HG03135 (cell line): ENCODE results near the gene TCTN1.
"Not testable (repeated sequence)": the region's sequence is repeated elsewhere in the genome, so short reads cannot be mapped to it uniquely, and the experiment has no call there.

Experiments used
- ATAC-seq: cut with Tn5 transposase; IDR thresholded peaks from one replicate; pipeline ENCODE4 v1.9.1; 2021; ENCODE audit warnings: mild to moderate bottlenecking, moderate library complexity; ENCODE audit not compliant: unreplicated experiment

The TCTN1 gene

DNA sequence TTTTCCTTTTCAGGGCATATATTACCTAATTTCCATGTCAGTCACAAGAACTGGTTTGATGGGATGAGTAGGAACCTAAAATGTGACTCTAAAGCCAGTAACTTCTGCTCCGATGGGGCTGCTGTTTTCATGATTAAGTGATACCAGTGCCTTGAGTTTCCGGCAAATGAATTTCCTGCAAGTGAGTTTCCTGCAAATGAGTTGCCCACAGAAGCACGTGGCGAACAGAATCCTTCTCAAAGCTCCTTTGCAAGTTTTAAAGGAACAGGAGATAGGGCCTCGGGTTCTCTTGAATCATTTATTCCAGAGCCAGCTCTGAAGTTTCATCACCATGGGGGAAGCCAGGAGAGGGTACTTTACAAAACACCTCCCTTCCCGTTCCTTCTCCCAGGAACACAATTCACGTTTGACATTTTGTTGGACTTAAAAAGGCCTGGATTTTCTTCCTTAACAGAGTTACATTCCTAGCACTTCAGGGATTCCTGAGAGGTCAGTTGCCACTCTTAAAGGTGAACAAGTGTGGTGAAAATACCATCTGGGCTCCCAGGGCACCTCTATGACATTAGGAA, 28.6 kb upstream of the TCTN1 start:
- ATAC-seq = no peak

- ATAC-seq = not testable (repeated sequence)
These were observed 26.8 kb upstream of the TCTN1 start for GRCh38 chr12:110587102-110587501.

- no peak for ATAC-seq
These were observed 23.9 kb upstream of the TCTN1 start for GRCh38 chr12:110590059-110590458.

DNA sequence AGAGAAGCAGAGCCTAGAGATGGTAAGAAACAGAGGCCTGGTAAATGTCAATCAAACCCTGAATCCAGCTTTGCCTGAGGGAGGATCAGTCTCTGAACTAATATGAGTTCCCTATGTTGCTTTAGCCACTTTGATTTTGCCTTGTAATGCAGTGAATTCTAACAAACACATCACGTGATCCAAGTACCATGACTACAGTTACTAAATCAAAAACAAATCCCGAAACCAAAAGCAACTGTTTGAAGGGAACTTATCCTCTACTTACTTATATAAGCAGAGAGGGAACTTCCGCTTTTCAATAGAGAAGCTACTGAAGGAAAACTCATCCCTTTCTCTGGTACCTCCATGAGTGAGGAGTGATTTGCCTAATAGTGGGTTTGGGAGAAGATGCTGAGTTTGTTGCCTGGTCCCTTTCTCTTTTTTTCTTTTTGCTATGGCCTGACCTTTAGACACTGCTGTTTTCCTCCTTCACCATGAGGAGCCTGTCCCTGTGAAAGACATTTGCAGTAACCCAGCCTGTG, 23.1 kb upstream of the TCTN1 start:
- peak; percentile 79 for ATAC-seq

- ATAC-seq = peak; percentile 14
These were observed 22.4 kb upstream of the TCTN1 start for GRCh38 chr12:110591451-110592051.

- no peak for ATAC-seq
These were observed 21.9 kb upstream of the TCTN1 start for GRCh38 chr12:110592078-110592477.

DNA sequence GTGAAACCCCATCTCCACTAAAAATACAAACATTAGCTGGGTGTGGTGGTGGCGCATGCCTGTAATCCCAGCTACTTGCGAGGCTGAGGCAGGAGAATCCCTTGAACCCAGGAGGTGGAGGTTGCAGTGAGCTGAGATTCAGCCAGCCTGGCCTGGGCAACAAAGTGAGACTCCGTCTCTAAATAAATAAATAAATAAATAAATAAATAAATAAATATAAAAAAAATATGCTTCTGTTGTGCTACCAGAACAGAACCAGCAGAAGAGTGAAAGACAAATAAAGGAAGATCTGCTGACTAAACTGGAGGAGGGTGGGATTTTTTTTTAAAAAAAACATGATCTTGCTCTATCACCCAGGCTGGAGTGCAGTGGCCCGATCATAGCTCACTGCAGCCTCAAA, 21.0 kb upstream of the TCTN1 start:
- not testable (repeated sequence) for ATAC-seq

GRCh38 chr12:110597885-110598284, 16.0 kb upstream of the TCTN1 start:
- ATAC-seq = no peak

DNA sequence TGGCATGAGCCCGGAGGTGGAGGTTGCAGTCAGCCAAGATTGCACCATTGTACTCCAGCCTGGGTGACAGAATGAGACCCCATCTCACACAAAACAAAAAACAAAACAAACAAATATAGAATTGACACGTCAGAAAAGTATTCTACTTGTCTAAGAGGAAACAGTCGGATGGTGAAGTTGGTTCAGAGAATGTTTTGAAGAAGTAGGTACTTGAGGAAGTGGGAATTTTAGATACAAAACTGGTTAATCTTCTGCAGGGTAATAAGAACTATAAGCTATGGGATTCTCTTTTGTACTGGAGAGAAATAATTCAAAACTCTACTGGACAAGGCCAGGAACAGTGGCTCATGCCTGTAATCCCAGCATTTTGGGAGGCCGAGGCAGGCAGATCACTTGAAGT, 14.6 kb upstream of the TCTN1 start:
- ATAC-seq = no peak

DNA sequence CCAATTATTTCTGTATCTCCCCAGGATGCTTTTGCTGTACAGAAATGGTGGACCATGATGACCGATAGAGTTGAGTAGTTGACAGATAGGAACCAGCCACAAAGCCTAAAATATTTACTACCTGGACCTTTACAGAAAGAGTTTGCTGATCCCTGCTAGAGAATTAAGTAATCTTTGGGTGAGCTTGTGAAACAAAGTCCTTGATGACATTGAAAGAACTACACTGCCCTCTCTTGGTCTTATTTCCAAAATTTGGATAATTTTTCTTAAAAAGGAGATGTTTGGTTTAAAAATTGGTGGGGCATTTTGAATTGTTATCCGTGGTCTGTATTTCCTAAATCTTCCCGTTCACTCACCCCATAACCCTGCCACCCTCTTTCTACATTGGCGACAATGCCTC, 13.7 kb upstream of the TCTN1 start:
- ATAC-seq = no peak

DNA sequence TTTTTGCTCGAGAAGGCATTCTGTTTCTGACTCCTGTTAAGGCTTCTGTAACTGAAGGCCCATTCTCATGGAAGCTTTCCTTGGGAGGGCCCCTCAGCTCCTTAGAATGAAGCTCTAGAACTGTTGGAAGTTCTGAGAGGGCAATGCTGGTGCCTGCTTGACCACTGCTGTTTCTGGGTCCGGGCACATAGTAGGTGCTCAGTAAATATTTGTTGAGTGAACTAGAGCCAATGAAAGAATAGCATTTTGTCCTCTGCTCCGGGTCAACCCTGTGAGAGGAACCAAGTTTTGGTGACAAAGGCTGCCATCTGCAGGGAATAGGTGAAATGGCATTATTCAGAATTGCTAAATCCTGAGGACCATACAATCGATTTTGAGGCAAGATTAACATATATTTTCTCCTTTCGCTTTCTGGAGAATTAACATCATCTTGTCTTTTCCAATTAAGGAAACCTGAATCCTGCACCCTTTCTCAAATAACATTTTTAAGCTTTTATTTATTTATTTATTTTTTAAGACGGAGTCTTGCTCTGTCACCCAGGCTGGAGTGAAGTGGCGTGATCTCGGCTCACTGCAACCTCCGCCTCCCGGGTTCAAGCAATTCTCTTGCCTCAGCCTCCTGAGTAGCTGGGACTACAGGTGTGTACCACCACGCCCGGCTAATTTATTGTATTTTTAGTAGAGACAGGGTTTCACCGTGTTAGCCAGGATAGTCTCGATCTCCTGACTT, 11.7 kb upstream of the TCTN1 start:
- not testable (repeated sequence) for ATAC-seq

- no peak for ATAC-seq
These were observed 7.7 kb upstream of the TCTN1 start for GRCh38 chr12:110606253-110606611.

DNA sequence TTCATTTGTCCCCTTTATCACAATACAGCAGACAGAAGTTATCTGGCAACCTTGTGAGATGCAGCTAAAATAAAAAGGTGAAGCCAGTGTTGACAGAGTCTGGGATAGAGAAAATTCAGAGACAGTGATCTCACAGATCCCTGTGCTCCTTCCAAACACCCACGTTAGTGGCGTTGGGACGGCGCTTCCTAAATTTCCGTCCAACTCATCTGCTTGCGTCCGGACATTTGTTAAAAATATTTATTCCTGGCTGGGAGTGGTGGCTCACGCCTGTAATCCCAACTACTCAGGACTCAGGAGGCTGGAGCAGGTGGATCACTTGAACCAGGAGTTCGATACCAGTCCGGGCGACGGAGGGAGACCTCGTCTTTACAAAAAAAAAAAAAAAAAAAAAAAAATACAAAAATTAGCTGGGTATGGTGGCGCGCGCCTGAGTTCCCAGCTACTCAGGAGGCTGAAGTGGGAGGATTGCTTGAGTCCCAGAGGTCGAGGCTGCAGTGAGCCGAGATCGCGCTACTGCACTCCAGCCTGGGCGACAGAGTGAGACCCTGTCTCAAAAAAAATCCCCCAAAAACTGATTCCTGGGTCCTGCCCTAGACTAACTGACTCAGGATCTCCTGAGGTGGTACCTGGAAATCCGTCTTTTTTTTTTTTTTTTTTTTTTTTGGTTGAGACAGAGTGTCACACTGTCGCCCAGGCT, 708 bp upstream of the TCTN1 start:
- ATAC-seq = no peak

- no peak for ATAC-seq
These were observed 1.2 kb downstream of the TCTN1 start for GRCh38 chr12:110615171-110615570.

DNA sequence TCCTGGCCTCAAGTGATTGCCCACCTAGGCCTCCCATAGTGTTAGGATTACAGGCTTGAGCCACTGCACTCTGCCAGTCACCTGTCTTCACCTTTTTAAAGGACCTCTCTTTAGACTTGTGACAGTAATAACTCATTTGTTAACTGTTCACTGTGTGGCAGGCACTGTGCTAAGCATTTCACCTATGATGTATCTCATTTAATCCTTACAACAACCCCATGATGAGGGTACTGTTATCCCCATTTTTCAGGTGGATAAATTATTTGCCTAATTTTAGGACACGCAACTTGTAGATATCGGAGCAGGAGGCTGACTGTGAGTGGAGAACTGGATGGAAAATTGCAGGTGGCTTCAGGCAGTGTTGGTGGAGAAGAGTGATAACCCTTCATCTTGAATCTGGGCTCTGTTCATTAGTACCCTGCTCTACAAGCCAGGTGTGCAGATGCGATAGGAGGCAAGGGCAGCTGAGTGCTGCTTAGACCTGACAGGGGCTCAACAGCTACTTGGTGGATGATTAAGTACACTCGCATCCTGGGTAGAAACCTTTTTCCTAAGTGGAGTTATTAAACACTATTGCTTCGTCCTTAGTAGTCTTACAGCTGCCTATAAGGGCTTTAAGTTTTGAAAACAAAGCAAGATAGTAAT, 2.7 kb downstream of the TCTN1 start:
- ATAC-seq = no peak

DNA sequence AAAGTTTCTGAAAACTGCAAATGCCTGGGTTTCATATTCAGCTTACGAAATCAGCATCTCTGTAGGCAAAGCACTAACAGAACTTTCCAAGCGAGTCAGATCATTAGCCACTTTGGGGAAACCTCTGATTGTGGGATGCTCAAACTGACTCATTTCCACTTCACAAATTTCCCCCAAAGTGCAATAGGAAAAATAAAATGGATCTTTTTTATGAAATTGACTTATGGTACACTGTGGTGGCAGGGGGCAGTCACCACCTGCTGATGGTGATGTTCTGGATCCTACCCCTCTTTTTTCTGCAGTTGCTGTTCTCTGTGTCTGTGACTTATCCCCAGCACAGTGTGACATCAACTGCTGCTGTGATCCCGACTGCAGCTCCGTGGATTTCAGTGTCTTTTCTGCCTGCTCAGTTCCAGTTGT, 5.6 kb downstream of the TCTN1 start:
- ATAC-seq = peak; percentile 54

- no peak for ATAC-seq
These were observed 8.7 kb downstream of the TCTN1 start for GRCh38 chr12:110622582-110622981.

DNA sequence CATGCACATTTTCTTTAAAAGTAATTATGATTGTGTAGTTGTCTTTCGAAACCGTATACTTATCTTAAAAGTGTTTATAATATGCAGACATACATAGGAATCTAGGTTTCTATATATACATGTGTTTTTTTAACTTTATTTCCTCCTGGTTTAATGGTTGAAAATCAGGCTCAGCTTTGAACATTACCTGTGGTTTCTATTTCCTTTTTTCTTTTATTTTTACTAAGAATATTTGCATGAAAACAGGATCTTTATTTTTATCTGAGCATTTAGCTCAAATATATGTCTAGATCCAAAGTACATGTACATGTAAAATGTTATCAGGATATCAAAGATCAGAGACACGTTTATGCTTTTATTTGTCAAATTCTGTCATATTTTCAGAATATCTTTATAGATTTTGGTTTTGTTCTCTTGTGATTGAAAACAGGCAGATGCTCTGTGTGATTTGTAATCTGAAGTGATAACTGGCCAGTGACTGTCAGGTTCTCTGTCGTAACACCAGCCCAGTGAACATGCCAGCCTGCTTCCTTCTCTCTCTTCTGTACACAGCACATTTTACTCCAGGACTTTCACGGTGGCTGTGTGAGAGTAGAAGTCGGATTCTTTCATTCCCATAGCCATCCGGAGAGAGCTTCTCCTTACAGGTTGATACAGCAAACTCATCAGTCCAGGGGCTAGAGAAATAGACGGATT, 13.7 kb downstream of the TCTN1 start:
- no peak for ATAC-seq

- no peak for ATAC-seq
These were observed 21.1 kb downstream of the TCTN1 start for GRCh38 chr12:110635055-110635454.

GRCh38 chr12:110636516-110636915, 22.6 kb downstream of the TCTN1 start:
- ATAC-seq = no peak
